NK-92 (cell line): ENCODE results near the gene IL4I1.
A peak's percentile ranks its signal among the peaks of the same experiment; 100 is the strongest.
"Not testable (repeated sequence)": the region's sequence is repeated elsewhere in the genome, so short reads cannot be mapped to it uniquely, and the experiment has no call there.

Experiments used
- DNase-seq: peaks from one replicate; lab custom pipeline; 2025; ENCODE audit not compliant: unreplicated experiment; lab: John Stamatoyannopoulos, UW

Gene IL4I1

GRCh38 chr19:49896863-49897621, at the start of gene IL4I1:
Gene IL4I1, minus strand, starts transcription at chr19:49896887. Its CDS starts 727 bp downstream, at chr19:49896160.
- DNase-seq, result no peak

- DNase-seq, result no peak
These were observed 49.7 kb upstream of the IL4I1 start for GRCh38 chr19:49946415-49946814.

- not testable (repeated sequence) for DNase-seq
These were observed 47.9 kb upstream of the IL4I1 start for GRCh38 chr19:49944567-49944966.

- no peak for DNase-seq
These were observed 43.8 kb upstream of the IL4I1 start for GRCh38 chr19:49940482-49940791.

GRCh38 chr19:49939721-49940481, 43.2 kb upstream of the IL4I1 start:
- DNase-seq, result no peak

- DNase-seq, result no peak
These were observed 42.0 kb upstream of the IL4I1 start for GRCh38 chr19:49938662-49939061.

- no peak for DNase-seq
These were observed 41.2 kb upstream of the IL4I1 start for GRCh38 chr19:49937750-49938381.

GRCh38 chr19:49936549-49936948, 39.9 kb upstream of the IL4I1 start:
- DNase-seq, result no peak

- DNase-seq, result no peak
These were observed 37.0 kb upstream of the IL4I1 start for GRCh38 chr19:49933643-49934042.

GRCh38 chr19:49932731-49933131, 36.0 kb upstream of the IL4I1 start:
- DNase-seq, result no peak

GRCh38 chr19:49932041-49932451, 35.4 kb upstream of the IL4I1 start:
- no peak for DNase-seq

GRCh38 chr19:49931293-49932040, 34.8 kb upstream of the IL4I1 start:
- no peak for DNase-seq

GRCh38 chr19:49930483-49931011, 33.9 kb upstream of the IL4I1 start:
- no peak for DNase-seq

GRCh38 chr19:49929611-49930482, 33.2 kb upstream of the IL4I1 start:
- DNase-seq, result peak; percentile 78

GRCh38 chr19:49929121-49929610, 32.5 kb upstream of the IL4I1 start, which contains the start of the genes ATF5 and NUP62:
Gene ATF5, plus strand, starts transcription at chr19:49929205. Its CDS starts 1,646 bp downstream, at chr19:49930851.
Gene NUP62, minus strand, starts transcription at chr19:49929504. Its CDS starts 19,697 bp downstream, at chr19:49909807.
- no peak for DNase-seq

GRCh38 chr19:49927526-49928264, 31.0 kb upstream of the IL4I1 start:
- no peak for DNase-seq

GRCh38 chr19:49926515-49926914, 29.8 kb upstream of the IL4I1 start:
- DNase-seq, result no peak

GRCh38 chr19:49925486-49925885, 28.8 kb upstream of the IL4I1 start:
- DNase-seq, result no peak

GRCh38 chr19:49924881-49925210, 28.2 kb upstream of the IL4I1 start:
- not testable (repeated sequence) for DNase-seq
